Tibial nerve (tissue), 4 donors: ENCODE results near the gene MR1. TPM values are rescaled to one million over a fixed set of nuclear protein-coding genes. Genes with fewer than 3 reads are reported as not detected.

Source experiments
- DNase-seq, 2 donors: peaks; one replicate each; pipeline ENCODE4 v3.0.0-alpha.2; 2019; ENCODE audit warnings: low spot score in 2 of 2
- H3K27ac ChIP-seq, 4 donors: fragments of 200-600 bp; sonication (generic) in 3 of 4; one replicate each; pipeline ENCODE4 v1.5.1; 2017 to 2019; ENCODE audit warnings: mild to moderate bottlenecking in 1 of 4
- H3K27me3 ChIP-seq, 2 donors: fragments of 200-600 bp; sonication (generic) in 1 of 2; one replicate each; pipeline versions ENCODE4 v1.5.1 to v1.6.0; 2017 to 2019
- H3K36me3 ChIP-seq, 3 donors: fragments of 200-600 bp; sonication (generic); one replicate each; pipeline ENCODE4 v1.5.1; 2018 to 2019
- H3K4me1 ChIP-seq, 4 donors: fragments of 200-600 bp; sonication (generic) in 3 of 4; one replicate each; pipeline ENCODE4 v1.5.1; 2017 to 2019
- H3K4me3 ChIP-seq, 4 donors: fragments of 200-600 bp; sonication (generic) in 3 of 4; one replicate each; pipeline ENCODE4 v1.5.1; 2017 to 2019; ENCODE audit warnings: mild to moderate bottlenecking in 1 of 4, moderate library complexity in 1 of 4
- H3K9me3 ChIP-seq, 4 donors: fragments of 200-600 bp; sonication (generic) in 3 of 4; one replicate each; pipeline ENCODE4 v1.5.1; 2017 to 2019
- CTCF ChIP-seq, 5 experiments: fragments of 200-600 bp in 3 of 5; fragments of 450-650 bp in 2 of 5; sonication (generic) in 3 of 5; IDR thresholded peaks; one replicate each; pipeline ENCODE4 v1.5.1; 2016 to 2019; ENCODE audit warnings: antibody characterized with exemption in 5 of 5, mild to moderate bottlenecking in 3 of 5, moderate library complexity in 2 of 5
- EP300 ChIP-seq, 2 donors: sonication (generic); formaldehyde crosslinking; IDR thresholded peaks; one replicate each; pipeline ENCODE4 v1.6.1; 2017; ENCODE audit warnings: antibody characterized with exemption in 2 of 2, mild to moderate bottlenecking in 1 of 2
- POLR2A ChIP-seq, 2 donors: fragments of 450-650 bp; IDR thresholded peaks; one replicate each; pipeline ENCODE4 v1.6.1; 2017; ENCODE audit warnings: antibody characterized with exemption in 2 of 2, mild to moderate bottlenecking in 2 of 2, moderate library complexity in 2 of 2
- WGBS, 2 donors: methylation state at CpG; one replicate each; pipeline ENCODE4 v1.1.5; 2018; 5-methylcytosine and 5-hydroxymethylcytosine counted together
- total RNA-seq, 4 donors: library from RNA; depleted of rRNA; stranded (reverse); fragments of >200 nt; gene quantifications; one replicate each; pipeline ENCODE4 v1.1.0, GENCODE V29; 2016

The MR1 gene
- total RNA-seq, 4 donors from 2014 or later = 9.2 to 26.2 (median 10.9) TPM

DNA sequence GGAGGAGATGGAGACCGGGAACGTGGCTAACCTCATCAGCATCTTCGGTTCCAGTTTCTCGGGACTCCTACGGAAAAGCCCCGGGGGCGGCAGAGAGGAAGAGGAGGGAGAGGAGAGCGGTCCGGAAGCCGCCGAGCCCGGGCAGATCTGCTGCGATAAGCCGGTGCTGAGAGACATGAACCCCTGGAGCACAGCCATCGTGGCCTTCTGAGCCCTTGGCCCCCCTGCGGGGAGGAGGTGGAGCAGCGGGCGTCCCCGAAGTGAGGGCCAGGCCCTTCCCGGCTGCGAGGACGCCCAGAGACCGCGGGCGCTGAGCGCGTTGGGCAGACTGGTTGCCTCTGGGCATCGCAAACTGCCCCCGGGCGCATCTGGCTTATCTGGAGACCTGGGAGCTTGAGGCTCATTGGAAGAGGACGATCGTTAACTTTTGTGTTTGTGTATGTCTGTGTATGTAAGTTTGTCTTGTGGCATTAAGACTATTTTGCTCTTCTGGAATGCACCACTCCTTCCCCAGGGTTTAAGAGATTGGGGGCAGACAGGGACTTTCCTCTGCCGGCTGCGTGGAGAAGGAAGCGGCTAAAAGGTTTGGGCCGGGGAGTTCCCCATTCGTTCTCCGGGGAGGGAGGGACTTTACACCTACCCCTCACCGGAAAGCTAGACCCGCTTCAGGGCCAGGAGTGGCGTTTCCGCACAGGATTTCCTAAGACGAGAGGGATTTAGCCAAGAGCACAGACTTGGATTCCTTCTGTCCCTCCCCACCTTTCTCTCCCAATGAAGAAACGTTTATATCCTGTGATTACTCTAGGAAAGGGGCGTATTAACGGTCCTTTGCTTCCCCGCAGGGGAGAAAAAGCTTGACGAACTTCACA lies 56.1 kb downstream of the MR1 start:
- DNase-seq = peak; percentile 30 to 57
- H3K36me3 ChIP-seq = peaks cover 0 to 4% (median 0%) of the 10 kb centered on the region in 3 donors
- 2 to 4% methylated on average over 40 to 44 of the region's 48 CpGs for WGBS, 2 donors
- TF ChIP-seq EP300 (IDR thresholded peaks at IDR 0.05) (peak; percentile 15 to 71), CTCF (IDR thresholded peaks at IDR 0.05) (peak in 2 of 5 experiments; percentile 24 to 27), POLR2A (IDR thresholded peaks at IDR 0.05) (peak in 1 of 2 donors; percentile 36)
- peak overlapping the region; percentile 75 to 85 (median 82) for H3K4me3 ChIP-seq
- no peaks in the 10 kb centered on the region for H3K9me3 ChIP-seq
- H3K27me3 ChIP-seq = no peaks in the 10 kb centered on the region
- peak overlapping the region; percentile 78 to 90 (median 83) for H3K27ac ChIP-seq
- H3K4me1 ChIP-seq = peaks cover 0 to 53% (median 18%) of the 10 kb centered on the region in 4 donors

DNA sequence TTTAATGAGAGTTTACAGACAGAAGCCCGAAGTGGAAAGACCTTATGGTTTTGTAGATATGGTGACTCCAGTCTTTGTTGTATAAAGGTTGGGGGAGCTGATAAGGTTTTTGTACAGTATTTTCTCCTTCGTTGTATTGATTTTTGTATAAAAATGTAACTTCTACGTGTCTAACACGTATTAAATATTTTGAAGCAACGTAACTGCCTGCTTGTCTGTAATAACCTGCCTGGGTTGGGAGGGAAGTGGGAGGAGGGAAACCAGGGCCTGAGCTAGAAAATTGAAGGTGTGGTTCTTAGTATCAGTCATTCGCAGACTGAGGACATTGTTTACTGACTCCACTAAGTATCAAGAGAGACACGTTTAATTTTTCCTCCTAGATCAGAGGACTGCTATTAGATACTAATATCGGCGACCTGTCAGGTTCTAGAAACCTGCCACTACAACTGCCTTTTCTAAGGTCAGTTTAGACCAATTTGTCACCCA lies 56.9 kb downstream of the MR1 start:
- peaks cover 0 to 60% (median 20%) of the 10 kb centered on the region in 4 donors for H3K4me1 ChIP-seq
- DNase-seq = no peak
- H3K4me3 ChIP-seq = peak overlapping the region; percentile 75 to 85 (median 82)
- TF ChIP-seq EP300 (IDR thresholded peaks at IDR 0.05) = no peak
- TF ChIP-seq POLR2A (IDR thresholded peaks at IDR 0.05) = no peak
- TF ChIP-seq CTCF (IDR thresholded peaks at IDR 0.05) = no peak
- H3K27ac ChIP-seq = peak overlapping the region; percentile 78 to 90 (median 83)
- 53 to 57% methylated on average over 9 of the region's 9 CpGs for WGBS, 2 donors
- H3K36me3 ChIP-seq = peaks cover 0 to 4% (median 0%) of the 10 kb centered on the region in 3 donors
- H3K27me3 ChIP-seq = no peaks in the 10 kb centered on the region
- no peaks in the 10 kb centered on the region for H3K9me3 ChIP-seq

DNA sequence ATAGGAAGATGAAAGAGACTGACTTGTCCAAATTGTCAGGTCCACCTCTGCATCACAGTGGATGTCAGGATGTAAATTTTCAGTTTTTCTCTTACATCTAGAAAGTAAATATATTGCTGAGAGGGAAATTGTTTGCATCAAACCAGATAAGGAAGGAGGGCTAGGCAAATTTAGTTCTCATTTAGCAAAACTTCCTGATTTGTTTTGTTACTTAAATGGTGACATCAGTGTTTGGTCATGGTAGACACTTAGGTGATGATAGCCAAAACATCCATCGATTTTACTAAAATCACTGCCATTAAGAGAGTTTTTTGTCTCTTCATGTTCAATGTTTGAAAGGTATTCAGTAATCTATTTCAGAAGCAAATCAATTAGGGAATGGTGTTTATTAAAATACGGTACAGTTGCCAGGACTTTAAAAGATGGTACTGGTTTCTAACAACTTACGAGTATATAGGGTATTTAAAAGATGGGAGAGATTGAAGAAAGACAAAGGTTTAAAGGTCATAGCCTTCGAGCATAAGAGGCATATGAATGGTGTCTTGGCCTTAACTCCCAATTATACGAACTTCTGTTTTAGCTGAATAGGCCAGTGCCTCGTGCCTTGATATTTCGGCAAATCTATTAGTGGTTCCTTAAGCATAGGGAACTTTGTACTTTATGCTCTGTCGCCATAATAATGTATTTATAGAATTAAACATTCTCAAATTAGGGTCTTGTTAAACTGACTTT lies 57.7 kb downstream of the MR1 start:
- peak overlapping the region in 2 of 4 donors; percentile 88 to 90 for H3K27ac ChIP-seq
- TF ChIP-seq POLR2A (IDR thresholded peaks at IDR 0.05) = no peak
- no peak for TF ChIP-seq EP300 (IDR thresholded peaks at IDR 0.05)
- no peak for TF ChIP-seq CTCF (IDR thresholded peaks at IDR 0.05)

GRCh38 chr1:181092056-181092455 lies 58.3 kb downstream of the MR1 start:
- H3K4me3 ChIP-seq = no peak overlapping the region
- H3K4me1 ChIP-seq = peaks cover 0 to 71% (median 25%) of the 10 kb centered on the region in 4 donors
- 85 to 87% methylated on average over 2 of the region's 2 CpGs for WGBS, 2 donors
- no peak for DNase-seq
- no peaks in the 10 kb centered on the region for H3K9me3 ChIP-seq
- H3K27me3 ChIP-seq = no peaks in the 10 kb centered on the region
- TF ChIP-seq POLR2A (IDR thresholded peaks at IDR 0.05) (no peak), CTCF (IDR thresholded peaks at IDR 0.05) (no peak), EP300 (IDR thresholded peaks at IDR 0.05) (no peak)
- H3K36me3 ChIP-seq = peaks cover 0 to 4% (median 0%) of the 10 kb centered on the region in 3 donors
- no peak overlapping the region for H3K27ac ChIP-seq

More for the DNA sequence above, 57.7 kb downstream of the MR1 start:
- Histone ChIP-seq H3K9me3 (no peaks in the 10 kb centered on the region), H3K36me3 (peaks cover 0 to 4% (median 0%) of the 10 kb centered on the region in 3 donors), H3K27me3 (no peaks in the 10 kb centered on the region), H3K4me1 (peaks cover 0 to 66% (median 22%) of the 10 kb centered on the region in 4 donors), H3K4me3 (peak overlapping the region in 2 of 4 donors; percentile 75 to 85)
- WGBS, 2 donors = 83 to 88% methylated on average over 8 of the region's 8 CpGs
- DNase-seq = no peak
